Activated CD4-positive, CD25-positive, alpha-beta regulatory T cell treated with anti-CD3 and anti-CD28 coated beads, Interleukin-2, amount 50 U/mL, for 72 hours (primary cell): Measurements from ENCODE around the gene IGSF6.
"Not testable (repeated sequence)": the region's sequence is repeated elsewhere in the genome, so short reads cannot be mapped to it uniquely, and the experiment has no call there.

Experiments used
- DNase-seq: peaks from one replicate; pipeline ENCODE4 v3.0.0; 2021

Gene IGSF6

GRCh38 chr16:21628121-21628726, 24.2 kb downstream of the IGSF6 start:
- no peak for DNase-seq

- DNase-seq, result no peak
These were observed 25.6 kb downstream of the IGSF6 start for GRCh38 chr16:21626659-21627277.

- no peak for DNase-seq
These were observed 27.4 kb downstream of the IGSF6 start for GRCh38 chr16:21625026-21625425.

GRCh38 chr16:21622545-21622944, 29.9 kb downstream of the IGSF6 start:
- no peak for DNase-seq

GRCh38 chr16:21620592-21620991, 31.8 kb downstream of the IGSF6 start:
- DNase-seq, result no peak

GRCh38 chr16:21619765-21620425, 32.5 kb downstream of the IGSF6 start:
- no peak for DNase-seq

- DNase-seq, result no peak
These were observed 34.1 kb downstream of the IGSF6 start for GRCh38 chr16:21618281-21618680.

GRCh38 chr16:21617607-21618006, 34.8 kb downstream of the IGSF6 start:
- no peak for DNase-seq

GRCh38 chr16:21614896-21615295, 37.5 kb downstream of the IGSF6 start:
- no peak for DNase-seq

- DNase-seq, result no peak
These were observed 38.6 kb downstream of the IGSF6 start for GRCh38 chr16:21613781-21614180.

- DNase-seq, result no peak
These were observed 39.0 kb downstream of the IGSF6 start for GRCh38 chr16:21613361-21613760.

GRCh38 chr16:21611556-21612384, 40.6 kb downstream of the IGSF6 start:
- DNase-seq, result no peak

GRCh38 chr16:21611198-21611555, 41.2 kb downstream of the IGSF6 start:
- no peak for DNase-seq

GRCh38 chr16:21610766-21611165, 41.6 kb downstream of the IGSF6 start:
- no peak for DNase-seq

GRCh38 chr16:21610006-21610544, 42.3 kb downstream of the IGSF6 start:
- DNase-seq, result no peak

GRCh38 chr16:21608639-21609328, 43.6 kb downstream of the IGSF6 start:
- no peak for DNase-seq

GRCh38 chr16:21605848-21606247, 46.6 kb downstream of the IGSF6 start:
- not testable (repeated sequence) for DNase-seq

- no peak for DNase-seq
These were observed 48.5 kb downstream of the IGSF6 start for GRCh38 chr16:21603928-21604327.

- no peak for DNase-seq
These were observed 49.6 kb downstream of the IGSF6 start for GRCh38 chr16:21602785-21603184.

GRCh38 chr16:21600031-21600773, 52.2 kb downstream of the IGSF6 start:
- DNase-seq, result no peak

- DNase-seq, result peak; percentile 96
These were observed 53.0 kb downstream of the IGSF6 start, which contains the start of gene METTL9 for GRCh38 chr16:21599122-21600030. TSS of gene METTL9 (plus strand) at chr16:21599577. CDS start at chr16:21599734, 157 bp downstream.
